ENCODE measurements around the gene ANKRD29. TPM values are rescaled to one million over a fixed set of nuclear protein-coding genes. Genes with fewer than 3 reads are reported as not detected.

Gene ANKRD29
- total RNA-seq, 1 donor from 2014 or later = 9.2 TPM

DNA sequence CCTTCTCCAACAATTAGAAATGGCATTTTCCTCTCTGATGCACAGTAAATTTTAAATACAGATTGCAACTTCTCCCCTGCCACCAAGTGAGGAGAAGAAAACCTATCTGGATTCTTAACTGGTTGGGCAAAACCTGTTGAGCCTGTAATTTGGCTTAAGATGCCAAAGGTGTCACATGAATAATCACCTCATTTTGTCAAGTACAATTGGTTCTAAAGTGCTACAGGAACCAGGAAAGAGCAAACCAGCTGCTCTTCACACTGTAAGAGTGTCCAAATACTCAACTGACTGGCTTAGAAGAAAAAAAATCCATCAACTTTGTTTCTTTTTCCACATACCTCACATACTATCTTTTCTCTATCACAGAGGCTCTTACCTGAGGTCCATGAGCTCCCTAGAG, 111.8 kb downstream of the ANKRD29 start:
- intact Hi-C loops (cut with micrococcal nuclease) = no loop called here
- no peak for DNase-seq
- H3K36me3 ChIP-seq = peaks cover 91% of the 10 kb centered on the region
- no peaks in the 10 kb centered on the region for H3K9me3 ChIP-seq (replicated peaks)
- TF ChIP-seq, protein P1, sequence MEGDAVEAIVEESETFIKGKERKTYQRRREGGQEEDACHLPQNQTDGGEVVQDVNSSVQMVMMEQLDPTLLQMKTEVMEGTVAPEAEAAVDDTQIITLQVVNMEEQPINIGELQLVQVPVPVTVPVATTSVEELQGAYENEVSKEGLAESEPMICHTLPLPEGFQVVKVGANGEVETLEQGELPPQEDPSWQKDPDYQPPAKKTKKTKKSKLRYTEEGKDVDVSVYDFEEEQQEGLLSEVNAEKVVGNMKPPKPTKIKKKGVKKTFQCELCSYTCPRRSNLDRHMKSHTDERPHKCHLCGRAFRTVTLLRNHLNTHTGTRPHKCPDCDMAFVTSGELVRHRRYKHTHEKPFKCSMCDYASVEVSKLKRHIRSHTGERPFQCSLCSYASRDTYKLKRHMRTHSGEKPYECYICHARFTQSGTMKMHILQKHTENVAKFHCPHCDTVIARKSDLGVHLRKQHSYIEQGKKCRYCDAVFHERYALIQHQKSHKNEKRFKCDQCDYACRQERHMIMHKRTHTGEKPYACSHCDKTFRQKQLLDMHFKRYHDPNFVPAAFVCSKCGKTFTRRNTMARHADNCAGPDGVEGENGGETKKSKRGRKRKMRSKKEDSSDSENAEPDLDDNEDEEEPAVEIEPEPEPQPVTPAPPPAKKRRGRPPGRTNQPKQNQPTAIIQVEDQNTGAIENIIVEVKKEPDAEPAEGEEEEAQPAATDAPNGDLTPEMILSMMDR (IDR thresholded peaks at IDR 0.05; ENCODE audit: borderline replicate concordance) = no peak
- no peak overlapping the region for H3K27ac ChIP-seq (replicated peaks)
- H3K4me1 ChIP-seq = no peaks in the 10 kb centered on the region
- H3K4me3 ChIP-seq = no peak overlapping the region
- no peaks in the 10 kb centered on the region for H3K27me3 ChIP-seq (ENCODE audit: low read depth)

Other genes with a start within 250 kb of the ANKRD29 start
- gene RIOK3, start 209.6 kb downstream of the ANKRD29 start, total RNA-seq = 60.4 TPM
- gene RMC1, start 159.4 kb downstream of the ANKRD29 start, total RNA-seq = 14.7 TPM
- 10.3 TPM for gene NPC1, start 76.4 kb downstream of the ANKRD29 start, total RNA-seq
- gene LAMA3, start 26.5 kb upstream of the ANKRD29 start, total RNA-seq = 3.5 TPM